Keratinocyte (primary cell): ENCODE measurements around the gene NCKAP1. TPM values are rescaled to one million over a fixed set of nuclear protein-coding genes. Genes with fewer than 3 reads are reported as not detected.
"Not testable (repeated sequence)": the region's sequence is repeated elsewhere in the genome, so short reads cannot be mapped to it uniquely, and the experiment has no call there.

ENCODE experiments used
- DNase-seq: peaks from one replicate; pipeline ENCODE4 v3.0.0-alpha.2; 2011; ENCODE audit warnings: low read depth, missing footprints, low spot score
- FAIRE-seq: peaks from 2 replicates; lab custom pipeline; 2011; peaks lifted over from hg19 to GRCh38; lab: Jason Lieb, UNC
- H2AFZ ChIP-seq: 2 replicates; pipeline ENCODE4 v1.6.0; 2012; ENCODE audit warnings: low read length, control low read depth, inconsistent platforms; ENCODE audit not compliant: control insufficient read depth
- H3K27ac ChIP-seq: 2 replicates; pipeline ENCODE4 v1.5.1; 2011; ENCODE audit warnings: low read length; ENCODE audit not compliant: control insufficient read depth, insufficient read depth
- H3K27me3 ChIP-seq: 3 replicates; pipeline ENCODE4 v1.6.0; 2011; ENCODE audit warnings: low read length; ENCODE audit not compliant: control insufficient read depth, insufficient read depth; ENCODE audit errors: extremely low read depth
- H3K36me3 ChIP-seq, 2 experiments: 2 replicates in 1 of 2; 3 replicates in 1 of 2; pipeline ENCODE4 v1.5.1; 2011; ENCODE audit warnings: low read length in 2 of 2, mild to moderate bottlenecking in 1 of 2; ENCODE audit not compliant: control insufficient read depth in 2 of 2, insufficient read depth in 2 of 2; ENCODE audit errors: extremely low read depth in 1 of 2
- H3K4me1 ChIP-seq: 3 replicates; pipeline ENCODE4 v1.5.1; 2011; ENCODE audit warnings: low read length; ENCODE audit not compliant: control insufficient read depth, insufficient read depth; ENCODE audit errors: extremely low read depth
- H3K4me2 ChIP-seq: 3 replicates; pipeline ENCODE4 v1.6.0; 2011; ENCODE audit warnings: low read depth, low read length; ENCODE audit not compliant: control insufficient read depth, insufficient read depth; ENCODE audit errors: extremely low read depth
- H3K4me3 ChIP-seq, 3 experiments: fragments of 200-600 bp in 1 of 3; sonication (generic) in 1 of 3; 2 replicates in 2 of 3; 3 replicates in 1 of 3; pipeline ENCODE4 v1.5.1; 2011 to 2016; ENCODE audit warnings: low read length in 3 of 3, mild to moderate bottlenecking in 3 of 3, control low read depth in 2 of 3, inconsistent platforms in 1 of 3, low read depth in 1 of 3, mixed read lengths in 1 of 3, mixed run types in 1 of 3, moderate library complexity in 1 of 3; ENCODE audit not compliant: control insufficient read depth in 2 of 3, insufficient read depth in 2 of 3; ENCODE audit errors: extremely low read depth in 1 of 3
- H3K79me2 ChIP-seq: 2 replicates; pipeline ENCODE4 v1.6.0; 2012; ENCODE audit warnings: low read length; ENCODE audit not compliant: control insufficient read depth, insufficient read depth
- H3K9ac ChIP-seq: 3 replicates; pipeline ENCODE4 v1.6.0; 2011; ENCODE audit warnings: low read length; ENCODE audit not compliant: control insufficient read depth, insufficient read depth; ENCODE audit errors: extremely low read depth
- H3K9me1 ChIP-seq: 3 replicates; pipeline ENCODE4 v1.6.0; 2011; ENCODE audit warnings: low read length; ENCODE audit not compliant: control insufficient read depth, insufficient read depth; ENCODE audit errors: extremely low read depth
- H3K9me3 ChIP-seq: 2 replicates; pipeline ENCODE4 v1.5.1; 2012; ENCODE audit warnings: low read depth, low read length; ENCODE audit not compliant: control insufficient read depth
- H4K20me1 ChIP-seq: 3 replicates; pipeline ENCODE4 v1.6.0; 2011; ENCODE audit warnings: low read length; ENCODE audit not compliant: control insufficient read depth, insufficient read depth; ENCODE audit errors: extremely low read depth
- CTCF ChIP-seq, 3 experiments: IDR thresholded peaks in 1 of 3; conservative IDR thresholded peaks in 1 of 3; optimal IDR thresholded peaks in 1 of 3; 2 replicates in 2 of 3; 3 replicates in 1 of 3; pipeline versions ENCODE3 to v1.5.1; 2011; ENCODE audit warnings: low read length in 3 of 3, mild to moderate bottlenecking in 3 of 3, moderate library complexity in 2 of 3, control low read depth in 1 of 3, inconsistent platforms in 1 of 3; ENCODE audit not compliant: insufficient read depth in 2 of 3; ENCODE audit errors: extremely low read depth in 1 of 3
- EZH2 ChIP-seq: IDR thresholded peaks from one replicate; pipeline ENCODE4 v1.6.1; 2012; ENCODE audit warnings: inconsistent platforms, mild to moderate bottlenecking, low read length, moderate library complexity
- dilution Hi-C: fragments of 300-500 bp; cut with MboI; formaldehyde crosslinking; loops from one replicate; pipeline ENCODE4 v1.7.0; 2020; ENCODE audit warnings: low sequenced_read_pairs; ENCODE audit not compliant: extremely low pct_ligation_motif_present
- polyA plus RNA-seq, 5 experiments: library from polyadenylated mRNA; depleted of rRNA in 3 of 5; stranded (reverse) in 3 of 5; stranded (forward) in 1 of 5; unstranded in 1 of 5; fragments of >200 nt; gene quantifications; 1 replicate in 1 of 5; 2 replicates in 3 of 5; 3 replicates in 1 of 5; pipeline versions ENCODE4 v1.2.1 to v1.2.3, GENCODE V29; 2011 to 2012; ENCODE audit warnings: missing spikeins in 2 of 5, low read depth in 1 of 5, low replicate concordance in 1 of 5

Gene NCKAP1
- polyA plus RNA-seq, 1 donor (not counting 4 experiments of a cell fraction or from before 2014, with no cell fraction given), result 207 TPM

GRCh38 chr2:182885771-182886170 lies 152.5 kb downstream of the NCKAP1 start:
- no peak for FAIRE-seq
- DNase-seq, result no peak
- H3K9ac ChIP-seq, result no peak overlapping the region
- H3K27ac ChIP-seq, result no peak overlapping the region
- no peak overlapping the region for H3K4me3 ChIP-seq
- TF ChIP-seq CTCF (optimal IDR thresholded peaks at IDR 0.05 in 1 of 3, IDR thresholded peaks at IDR 0.05 in 1 of 3, conservative IDR thresholded peaks at IDR 0.05 in 1 of 3; ENCODE audit: extremely low read depth in 1 of 3, insufficient read depth in 2 of 3, low read length in 3 of 3) (no peak), EZH2 (no peak)
- no peaks in the 10 kb centered on the region for H3K79me2 ChIP-seq
- H4K20me1 ChIP-seq, result no peaks in the 10 kb centered on the region
- no peaks in the 10 kb centered on the region for H3K27me3 ChIP-seq
- dilution Hi-C loops, result no loop called here
- no peaks in the 10 kb centered on the region for H3K9me1 ChIP-seq
- no peaks in the 10 kb centered on the region for H3K4me1 ChIP-seq
- H3K36me3 ChIP-seq, result no peaks in the 10 kb centered on the region
- H3K4me2 ChIP-seq, result no peak overlapping the region
- H3K9me3 ChIP-seq, result no peaks in the 10 kb centered on the region
- H2AFZ ChIP-seq, result no peak overlapping the region

GRCh38 chr2:182883451-182883850 lies 154.8 kb downstream of the NCKAP1 start:
- H3K79me2 ChIP-seq, result no peaks in the 10 kb centered on the region
- no peak overlapping the region for H3K9ac ChIP-seq
- no peaks in the 10 kb centered on the region for H3K9me1 ChIP-seq
- no peaks in the 10 kb centered on the region for H3K4me1 ChIP-seq
- DNase-seq (no peak), FAIRE-seq (no peak)
- no peaks in the 10 kb centered on the region for H3K9me3 ChIP-seq
- no peaks in the 10 kb centered on the region for H3K36me3 ChIP-seq
- no peak overlapping the region for H3K4me3 ChIP-seq
- TF ChIP-seq CTCF (optimal IDR thresholded peaks at IDR 0.05 in 1 of 3, IDR thresholded peaks at IDR 0.05 in 1 of 3, conservative IDR thresholded peaks at IDR 0.05 in 1 of 3; ENCODE audit: extremely low read depth in 1 of 3, insufficient read depth in 2 of 3, low read length in 3 of 3) (no peak), EZH2 (no peak)
- no peaks in the 10 kb centered on the region for H3K27me3 ChIP-seq
- no peak overlapping the region for H2AFZ ChIP-seq
- H3K27ac ChIP-seq, result no peak overlapping the region
- no peaks in the 10 kb centered on the region for H4K20me1 ChIP-seq
- H3K4me2 ChIP-seq, result no peak overlapping the region
- dilution Hi-C loops, result no loop called here

- H3K4me2 ChIP-seq, H3K9me3 ChIP-seq, H3K9me1 ChIP-seq, H3K27me3 ChIP-seq, H3K4me1 ChIP-seq, H3K27ac ChIP-seq, H2AFZ ChIP-seq, H3K36me3 ChIP-seq, FAIRE-seq, DNase-seq, H3K79me2 ChIP-seq, H4K20me1 ChIP-seq, H3K4me3 ChIP-seq, H3K9ac ChIP-seq, dilution Hi-C loops: not testable (repeated sequence)
These were observed 158.2 kb downstream of the NCKAP1 start for GRCh38 chr2:182880100-182880499.

GRCh38 chr2:182876653-182877052 lies 161.6 kb downstream of the NCKAP1 start:
- H3K4me3 ChIP-seq, H3K27me3 ChIP-seq, H3K9me3 ChIP-seq, H4K20me1 ChIP-seq, H3K27ac ChIP-seq, H3K4me2 ChIP-seq, FAIRE-seq, DNase-seq, H3K4me1 ChIP-seq, H2AFZ ChIP-seq, H3K36me3 ChIP-seq, H3K9me1 ChIP-seq, dilution Hi-C loops, H3K79me2 ChIP-seq, H3K9ac ChIP-seq: not testable (repeated sequence)
